ENCODE data around the gene BOD1L2. TPM values are rescaled to one million over a fixed set of nuclear protein-coding genes. Genes with fewer than 3 reads are reported as not detected.

BOD1L2 gene
- not detected in 5 replicates for total RNA-seq (2022; extraction: Qiagen RNA extraction)

DNA sequence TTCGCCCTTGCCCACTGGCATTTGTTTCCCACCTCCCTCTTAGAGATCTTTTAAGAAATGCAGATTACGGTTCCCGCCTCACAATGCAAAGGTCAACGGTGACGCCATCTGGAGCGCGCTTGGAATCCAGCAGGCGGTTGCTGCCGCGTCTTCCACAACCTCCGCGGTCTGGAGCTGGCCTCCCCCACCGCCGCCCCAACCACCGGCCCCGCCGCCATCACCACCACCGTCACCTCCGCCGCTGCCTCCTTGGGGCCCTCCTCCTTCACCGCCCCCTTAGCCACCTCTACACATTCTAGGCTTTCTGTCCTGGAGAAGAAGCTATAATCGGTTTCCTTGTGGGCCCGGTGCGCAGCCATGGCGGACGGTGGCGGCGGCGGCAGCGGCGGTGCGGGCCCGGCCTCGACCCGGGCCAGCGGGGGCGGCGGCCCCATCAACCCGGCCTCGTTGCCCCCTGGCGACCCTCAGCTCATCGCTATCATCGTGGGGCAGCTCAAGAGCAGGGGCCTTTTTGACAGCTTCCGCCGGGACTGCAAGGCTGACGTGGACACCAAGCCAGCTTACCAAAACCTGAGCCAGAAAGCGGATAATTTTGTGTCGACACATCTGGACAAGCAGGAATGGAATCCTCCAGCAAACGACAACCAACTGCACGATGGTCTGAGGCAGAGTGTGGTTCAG lies at the start of gene BOD1L2:
BOD1L2 (plus strand) TSS at position 132 of the 681 bp plus-strand sequence; CDS start at position 358, 226 bp downstream.

Other genes starting within 250 kb of the BOD1L2 start
- gene ST8SIA3, start 205.5 kb downstream of the BOD1L2 start, total RNA-seq (2022; extraction: Qiagen RNA extraction), result not detected in 5 replicates

Data from A549 treated with Mapracorat at 1 μM for 4 hours (cell line).